Endothelial cell of umbilical vein (primary cell): Measurements from ENCODE around the gene PEX19. TPM values are rescaled to one million over a fixed set of nuclear protein-coding genes. Genes with fewer than 3 reads are reported as not detected.

Source experiments
- BruUV-seq: library from RNA; stranded (reverse); fragments of 400-500 nt; replicated peaks from 2 replicates; lab custom pipeline; 2021; lab: Mats Ljungman, UMichigan
- CTCF ChIA-PET: fragments of 300-600, 350-600 bp; sonication (Branson Sonifier 250); formaldehyde crosslinking; loops from one replicate; lab custom pipeline; 2021; ENCODE audit warnings: antibody characterized with exemption, inconsistent platforms; lab: Charles Lee
- POLR2A ChIA-PET: fragments of 300-600, 350-600 bp; sonication (Branson Sonifier 250); formaldehyde crosslinking; loops from one replicate; lab custom pipeline; 2021; ENCODE audit warnings: antibody characterized with exemption, inconsistent platforms; lab: Charles Lee
- DNase-seq: peaks from one replicate; pipeline ENCODE4 v3.0.0-alpha.2; 2011; ENCODE audit warnings: low read depth, low spot score
- FAIRE-seq: peaks from 2 replicates; lab custom pipeline; 2011; peaks lifted over from hg19 to GRCh38; lab: Jason Lieb, UNC
- H2AFZ ChIP-seq: 2 replicates; pipeline ENCODE4 v1.6.0; 2012; ENCODE audit warnings: low read depth, low read length, control low read depth, inconsistent platforms
- H3K27ac ChIP-seq: 2 replicates; pipeline ENCODE4 v1.5.1; 2011; ENCODE audit warnings: low read depth, mild to moderate bottlenecking, control low read depth, low read length, moderate library complexity; ENCODE audit not compliant: insufficient read depth
- H3K27me3 ChIP-seq, 2 experiments: 2 replicates each; pipeline versions ENCODE4 v1.6.0 to v1.6.1; 2011; ENCODE audit warnings: low read length in 2 of 2, mixed read lengths in 1 of 2; ENCODE audit not compliant: control insufficient read depth in 2 of 2, insufficient read depth in 2 of 2
- H3K36me3 ChIP-seq, 2 experiments: 2 replicates in 1 of 2; 3 replicates in 1 of 2; pipeline ENCODE4 v1.5.1; 2011; ENCODE audit warnings: low read length in 2 of 2, mild to moderate bottlenecking in 1 of 2, moderate library complexity in 1 of 2; ENCODE audit not compliant: control insufficient read depth in 2 of 2, insufficient read depth in 2 of 2; ENCODE audit errors: extremely low read depth in 1 of 2
- H3K4me1 ChIP-seq: 3 replicates; pipeline ENCODE4 v1.5.1; 2011; ENCODE audit warnings: mild to moderate bottlenecking, low read length; ENCODE audit not compliant: control insufficient read depth, insufficient read depth; ENCODE audit errors: extremely low read depth
- H3K4me2 ChIP-seq: 2 replicates; pipeline ENCODE4 v1.6.1; 2011; ENCODE audit warnings: low read length, control low read depth, mixed read lengths; ENCODE audit not compliant: insufficient read depth
- H3K4me3 ChIP-seq, 3 experiments: fragments of 200-600 bp in 1 of 3; sonication (generic), shearing (Covaris generic) in 1 of 3; replicated peaks in 1 of 3; 2 replicates each; pipeline ENCODE4 v1.5.1; 2011 to 2016; ENCODE audit warnings: control low read depth in 3 of 3, low read length in 3 of 3, mild to moderate bottlenecking in 2 of 3, inconsistent platforms in 1 of 3, low read depth in 1 of 3, moderate library complexity in 1 of 3; ENCODE audit not compliant: insufficient read depth in 1 of 3
- H3K79me2 ChIP-seq: 2 replicates; pipeline ENCODE4 v1.6.0; 2012; ENCODE audit warnings: low read length, inconsistent platforms; ENCODE audit not compliant: control insufficient read depth, insufficient read depth
- H3K9ac ChIP-seq: replicated peaks from 2 replicates; pipeline ENCODE3; 2011; ENCODE audit warnings: low read length, control low read depth; ENCODE audit not compliant: insufficient read depth; ENCODE audit errors: extremely low read depth
- H3K9me1 ChIP-seq: replicated peaks from 3 replicates; pipeline ENCODE4 v1.6.0; 2011; ENCODE audit warnings: mild to moderate bottlenecking, low read length; ENCODE audit not compliant: control insufficient read depth, insufficient read depth; ENCODE audit errors: extremely low read depth
- H3K9me3 ChIP-seq: replicated peaks from 2 replicates; pipeline ENCODE4 v1.5.1; 2012; ENCODE audit warnings: low read length, inconsistent platforms; ENCODE audit not compliant: control insufficient read depth, insufficient read depth
- H4K20me1 ChIP-seq: replicated peaks from 2 replicates; pipeline ENCODE3; 2011; ENCODE audit warnings: mild to moderate bottlenecking, low read length; ENCODE audit not compliant: control insufficient read depth, insufficient read depth; ENCODE audit errors: extremely low read depth
- FOS ChIP-seq: IDR thresholded peaks from 2 replicates; pipeline ENCODE4 v1.6.1; 2011; ENCODE audit warnings: mild to moderate bottlenecking, low read length, moderate library complexity, borderline replicate concordance; ENCODE audit not compliant: insufficient read depth
- JUN ChIP-seq: IDR thresholded peaks from 2 replicates; pipeline ENCODE4 v1.6.1; 2011; ENCODE audit warnings: borderline replicate concordance, low read depth; ENCODE audit not compliant: insufficient read length, insufficient read depth
- dilution Hi-C: fragments of 300-500 bp; cut with MboI; formaldehyde crosslinking; loops from one replicate; pipeline ENCODE4 v1.15.0; 2019; ENCODE audit warnings: low sequenced_read_pairs; ENCODE audit not compliant: extremely low pct_ligation_motif_present
- intact Hi-C: fragments of 100-400 bp; cut with micrococcal nuclease; formaldehyde crosslinking; loops from one replicate; pipeline ENCODE4 v1.10.0; 2022
- polyA plus RNA-seq, 4 experiments: library from polyadenylated mRNA; depleted of rRNA in 3 of 4; stranded (reverse) in 3 of 4; unstranded in 1 of 4; fragments of >200 nt; gene quantifications; 2 replicates each; pipeline versions ENCODE4 v1.2.1 to v1.2.3, GENCODE V29; 2011 to 2012; ENCODE audit warnings: missing spikeins in 1 of 4
- total RNA-seq: library from RNA; stranded (reverse); gene quantifications from 2 replicates; pipeline ENCODE4 v1.2.3, GENCODE V29; 2021
- TF ChIP-seq, protein P1 (sequence below), 2 donors: IDR thresholded peaks; 1 replicate in 1 of 2; 2 replicates in 1 of 2; pipeline ENCODE4 v1.5.1; 2011; ENCODE audit warnings: low read length in 2 of 2, mild to moderate bottlenecking in 2 of 2, moderate library complexity in 2 of 2, control low read depth in 1 of 2, inconsistent platforms in 1 of 2, low read depth in 1 of 2; ENCODE audit not compliant: insufficient read depth in 1 of 2; ENCODE audit errors: extremely low read depth in 1 of 2

PEX19 gene
- total and polyA plus RNA-seq, 2 donors (not counting 3 experiments of a cell fraction or from before 2014, with no cell fraction given) = 24.4 to 38.4 TPM

DNA sequence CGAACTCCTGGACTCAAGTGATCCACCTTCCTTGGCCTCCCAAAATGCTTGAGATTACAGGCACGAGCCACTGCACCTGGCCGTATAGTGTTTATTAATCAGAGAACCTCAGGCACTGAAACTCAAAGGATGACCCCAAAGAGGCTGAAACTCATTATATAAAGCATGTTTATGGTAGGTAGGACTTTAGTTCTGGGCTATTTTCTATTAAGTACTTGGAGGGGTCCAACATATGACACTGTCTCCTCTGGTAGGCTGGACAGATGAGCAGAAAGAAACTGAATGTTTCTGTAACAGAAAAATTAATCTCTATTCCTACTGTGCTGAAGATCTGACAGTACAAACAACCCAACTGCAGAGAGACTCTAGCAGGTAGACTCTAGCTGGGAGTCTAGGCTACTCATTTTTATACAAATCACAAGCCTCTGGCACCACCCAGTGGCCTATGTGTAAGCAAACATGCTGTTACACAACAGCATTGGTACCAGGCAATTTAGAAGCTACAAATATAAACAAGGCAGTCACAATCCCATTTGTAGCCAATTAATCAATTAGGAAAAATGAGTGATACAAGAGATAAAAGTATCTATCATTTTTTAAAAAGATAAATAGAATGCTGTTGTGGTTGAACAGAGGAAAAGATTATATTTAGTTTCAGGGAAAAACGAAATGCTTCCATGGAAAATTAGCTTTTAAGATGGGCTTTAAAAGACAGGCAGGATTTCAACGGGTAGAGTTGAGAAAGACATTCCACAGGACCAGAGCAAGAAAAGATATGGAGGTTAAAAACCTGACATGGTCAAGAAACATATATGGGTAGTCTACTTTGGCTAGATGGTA, 33.0 kb downstream of the PEX19 start:
- Histone ChIP-seq H3K4me3 (no peak overlapping the region), H3K9me1 (no peaks in the 10 kb centered on the region), H4K20me1 (peaks cover 2% of the 10 kb centered on the region), H3K4me1 (peaks cover 5% of the 10 kb centered on the region), H3K27ac (no peak overlapping the region), H3K4me2 (no peak overlapping the region), H3K27me3 (no peaks in the 10 kb centered on the region), H3K9ac (no peak overlapping the region), H3K36me3 (peaks cover 0 to 2% of the 10 kb centered on the region in 2 experiments), H3K79me2 (peaks cover 33% of the 10 kb centered on the region), H3K9me3 (no peaks in the 10 kb centered on the region), H2AFZ (no peak overlapping the region)
- POLR2A ChIA-PET = interaction anchor here (1.1 to 1.3 kb wide), 2 partner anchors 9 to 59 kb away, joined by 6 read pairs; no protein-coding TSS in a partner anchor
- dilution Hi-C loops (no loop called here), intact Hi-C loops (loop anchor here (1.0 kb wide), 2 partner anchors 59 to 151 kb away; no protein-coding TSS in a partner anchor)
- DNase-seq (peak; percentile 57), FAIRE-seq (no peak)
- no TSS peak for BruUV-seq
- CTCF ChIA-PET = interaction anchor here (0.6 to 4.6 kb wide), 66 partner anchors 9 to 453 kb away, joined by 3 to 205 read pairs (median 5); partner anchors contain the start of genes CASQ1, DCAF8, IGSF8 and KCNJ9
- TF ChIP-seq, protein P1, sequence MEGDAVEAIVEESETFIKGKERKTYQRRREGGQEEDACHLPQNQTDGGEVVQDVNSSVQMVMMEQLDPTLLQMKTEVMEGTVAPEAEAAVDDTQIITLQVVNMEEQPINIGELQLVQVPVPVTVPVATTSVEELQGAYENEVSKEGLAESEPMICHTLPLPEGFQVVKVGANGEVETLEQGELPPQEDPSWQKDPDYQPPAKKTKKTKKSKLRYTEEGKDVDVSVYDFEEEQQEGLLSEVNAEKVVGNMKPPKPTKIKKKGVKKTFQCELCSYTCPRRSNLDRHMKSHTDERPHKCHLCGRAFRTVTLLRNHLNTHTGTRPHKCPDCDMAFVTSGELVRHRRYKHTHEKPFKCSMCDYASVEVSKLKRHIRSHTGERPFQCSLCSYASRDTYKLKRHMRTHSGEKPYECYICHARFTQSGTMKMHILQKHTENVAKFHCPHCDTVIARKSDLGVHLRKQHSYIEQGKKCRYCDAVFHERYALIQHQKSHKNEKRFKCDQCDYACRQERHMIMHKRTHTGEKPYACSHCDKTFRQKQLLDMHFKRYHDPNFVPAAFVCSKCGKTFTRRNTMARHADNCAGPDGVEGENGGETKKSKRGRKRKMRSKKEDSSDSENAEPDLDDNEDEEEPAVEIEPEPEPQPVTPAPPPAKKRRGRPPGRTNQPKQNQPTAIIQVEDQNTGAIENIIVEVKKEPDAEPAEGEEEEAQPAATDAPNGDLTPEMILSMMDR (IDR thresholded peaks at IDR 0.05; ENCODE audit: extremely low read depth in 1 of 2, insufficient read depth in 1 of 2, low read depth in 1 of 2, low read length in 2 of 2) = peak; percentile 49 to 64
- TF ChIP-seq FOS (no peak), JUN (no peak)
